K562 (cell line): ENCODE results near the gene DNAJC6. TPM values are rescaled to one million over a fixed set of nuclear protein-coding genes. Genes with fewer than 3 reads are reported as not detected.

Experiments
- BCOR ChIP-seq: fragments of 450-650 bp; IDR thresholded peaks from 2 replicates; pipeline ENCODE4 v1.6.1; 2016
- CBFA2T2 ChIP-seq: fragments of 450-650 bp; conservative IDR thresholded peaks from 2 replicates; pipeline ENCODE4 v1.6.1; 2017; ENCODE audit warnings: mild to moderate bottlenecking
- CHCHD3 ChIP-seq: fragments of 250-450 bp; sonication (Bioruptor Pico); IDR thresholded peaks from 2 replicates; pipeline ENCODE4 v2.1.2; 2022; ENCODE audit warnings: mild to moderate bottlenecking
- CTCF ChIP-seq, 3 experiments: IDR thresholded peaks in 2 of 3; conservative IDR thresholded peaks in 1 of 3; 2 replicates each; pipeline ENCODE4 v1.5.1; 2011 to 2012; ENCODE audit warnings: low read length in 3 of 3, mild to moderate bottlenecking in 3 of 3, control low read depth in 2 of 3, improper control_type of control experiment in 1 of 3, inconsistent platforms in 1 of 3, low read depth in 1 of 3, mixed read lengths in 1 of 3, moderate library complexity in 1 of 3; ENCODE audit not compliant: insufficient read depth in 2 of 3
- ETS1 ChIP-seq: conservative IDR thresholded peaks from 2 replicates; pipeline ENCODE4 v1.6.1; 2011; ENCODE audit warnings: low read depth, mild to moderate bottlenecking, low read length; ENCODE audit not compliant: control insufficient read depth
- GABPA ChIP-seq: fragments of 200-800 bp; sonication (Bioruptor generic); conservative IDR thresholded peaks from 2 replicates; pipeline ENCODE4 v1.6.1; 2016; ENCODE audit warnings: low read depth, missing genetic modification characterization, missing compliant biosample characterization
- MCM5 ChIP-seq: fragments of 450-650 bp; IDR thresholded peaks from 2 replicates; pipeline ENCODE4 v1.6.1; 2016; ENCODE audit warnings: low read depth
- MXI1 ChIP-seq: IDR thresholded peaks from 2 replicates; pipeline ENCODE4 v1.6.1; 2011; ENCODE audit warnings: low read depth, mild to moderate bottlenecking, improper control_type of control experiment, low read length
- NONO ChIP-seq, 2 experiments: fragments of 200-400 bp in 1 of 2; fragments of 450-650 bp in 1 of 2; formaldehyde crosslinking in 1 of 2; IDR thresholded peaks; 2 replicates each; pipeline ENCODE4 v1.6.1; 2017; ENCODE audit warnings: low read depth in 2 of 2, mild to moderate bottlenecking in 2 of 2, moderate library complexity in 2 of 2, low read length in 1 of 2
- PML ChIP-seq: IDR thresholded peaks from 2 replicates; pipeline ENCODE4 v1.6.1; 2012; ENCODE audit warnings: low read length, inconsistent platforms
- RBBP5 ChIP-seq: fragments of 200-600 bp; sonication (generic); IDR thresholded peaks from 2 replicates; pipeline ENCODE4 v1.6.1; 2012; ENCODE audit warnings: borderline replicate concordance, mild to moderate bottlenecking, low read length, control low read depth, inconsistent platforms; ENCODE audit not compliant: insufficient read depth, poor library complexity, severe bottlenecking
- SIN3A ChIP-seq, 2 experiments: fragments of 150-350 bp in 1 of 2; IDR thresholded peaks; 2 replicates each; pipeline ENCODE4 v1.6.1; 2011 to 2016; ENCODE audit warnings: borderline replicate concordance in 2 of 2, low read depth in 2 of 2, low read length in 2 of 2, mild to moderate bottlenecking in 2 of 2, moderate library complexity in 2 of 2; ENCODE audit not compliant: control insufficient read depth in 1 of 2
- TAF15 ChIP-seq: fragments of 200-400 bp; formaldehyde crosslinking; IDR thresholded peaks from 2 replicates; pipeline ENCODE4 v1.6.1; 2017; ENCODE audit warnings: mild to moderate bottlenecking, low read depth, low read length, moderate library complexity
- ZBTB49 ChIP-seq: sonication (generic); formaldehyde crosslinking; IDR thresholded peaks from 2 replicates; pipeline ENCODE4 v1.8.0; 2022; ENCODE audit warnings: missing genetic modification reagents, mild to moderate bottlenecking, borderline replicate concordance
- ZEB2 ChIP-seq: fragments of 450-650 bp; IDR thresholded peaks from 2 replicates; pipeline ENCODE4 v1.6.1; 2016
- ZNF165 ChIP-seq: fragments of 250-450 bp; sonication (Bioruptor Pico); IDR thresholded peaks from 2 replicates; pipeline ENCODE4 v1.4.0; 2020; ENCODE audit warnings: borderline replicate concordance
- ZNF511 ChIP-seq: sonication (generic); formaldehyde crosslinking; IDR thresholded peaks from 2 replicates; pipeline ENCODE4 v1.8.0; 2022; ENCODE audit warnings: mild to moderate bottlenecking, missing genetic modification reagents
- ZNF583 ChIP-seq: fragments of 250-450 bp; sonication (Bioruptor Pico); IDR thresholded peaks from 2 replicates; pipeline ENCODE4 v1.4.0; 2020
- ZNF639 ChIP-seq, 2 experiments: fragments of 200-800 bp in 1 of 2; sonication (Bioruptor generic) in 1 of 2; sonication (generic) in 1 of 2; formaldehyde crosslinking in 1 of 2; IDR thresholded peaks in 1 of 2; conservative IDR thresholded peaks in 1 of 2; 2 replicates each; pipeline versions ENCODE4 v1.5.0 to v1.6.1; 2016 to 2020; ENCODE audit warnings: missing compliant biosample characterization in 1 of 2, missing genetic modification characterization in 1 of 2, missing genetic modification reagents in 1 of 2
- polyA plus RNA-seq, 8 experiments: library from polyadenylated mRNA; depleted of rRNA in 4 of 8; stranded (reverse) in 5 of 8; unstranded in 3 of 8; fragments of >200 nt; fragmentation: Nextera tagmentation in 2 of 8; fragmentation: Illumina TruSeq in 1 of 8; extraction: Ambion mirVana in 2 of 8; extraction: Trizol in 1 of 8; gene quantifications; 2 replicates each; pipeline versions ENCODE4 v1.2.1 to v1.2.3, GENCODE V29; 2011 to 2014; ENCODE audit warnings: inconsistent platforms in 1 of 8, missing spikeins in 1 of 8
- total RNA-seq, 7 experiments: library from RNA; depleted of rRNA in 6 of 7; stranded (reverse); fragments of >200 nt in 6 of 7; fragmentation: Illumina TruSeq in 2 of 7; extraction: Trizol in 2 of 7; gene quantifications; 2 replicates each; pipeline versions ENCODE4 v1.2.1 to v1.2.3, GENCODE V29; 2011 to 2021; ENCODE audit warnings: low replicate concordance in 1 of 7

DNAJC6 gene
- total and polyA plus RNA-seq, 9 of the 15 experiments (the other 6 are each of a cell fraction or from before 2014, with no cell fraction given) = 6.7 to 78.7 (median 28.0) TPM

- no peak for TF ChIP-seq ETS1
- TF ChIP-seq CBFA2T2 = peak; percentile 87
- TF ChIP-seq ZNF583 (CRISPR knock-in tag) = 0 out of 2 replicates have a peak, but pooled peaks have one; percentile 39
- no peak for TF ChIP-seq CHCHD3
- 0 out of 2 replicates have a peak, but pooled peaks have one; percentile 58 for TF ChIP-seq PML
- TF ChIP-seq NONO (IDR thresholded peaks at IDR 0.05; ENCODE audit: low read depth in 2 of 2, low read length in 1 of 2) = no peak
- peak; percentile 93 for TF ChIP-seq ZEB2
- TF ChIP-seq ZNF639 (CRISPR knock-in tag; conservative IDR thresholded peaks at IDR 0.05 in 1 of 2, IDR thresholded peaks at IDR 0.05 in 1 of 2) = 0 out of 4 replicates have a peak, but pooled peaks of 1 of the 2 experiments have one; percentile 39
- TF ChIP-seq ZBTB49 (CRISPR knock-in tag) = no peak
- TF ChIP-seq RBBP5 = no peak
- TF ChIP-seq SIN3A (IDR thresholded peaks at IDR 0.05; ENCODE audit: borderline replicate concordance in 2 of 2, control insufficient read depth in 1 of 2, low read depth in 2 of 2, low read length in 2 of 2) = no peak
- TF ChIP-seq GABPA (tag) = no peak
- TF ChIP-seq ZNF165 (CRISPR knock-in tag) = no peak
- TF ChIP-seq ZNF511 (CRISPR knock-in tag) = no peak
- TF ChIP-seq MXI1 = no peak
- no peak for TF ChIP-seq CTCF (IDR thresholded peaks at IDR 0.05 in 2 of 3, conservative IDR thresholded peaks at IDR 0.05 in 1 of 3; ENCODE audit: insufficient read depth in 2 of 3, low read depth in 1 of 3, low read length in 3 of 3)
- no peak for TF ChIP-seq MCM5
- TF ChIP-seq BCOR = 0 out of 2 replicates have a peak, but pooled peaks have one; percentile 25
- TF ChIP-seq TAF15 = no peak
These were observed 31.6 kb upstream of the DNAJC6 start (continued) for GRCh38 chr1:65277605-65278347.
